Stimulated activated CD8-positive, alpha-beta memory T cell treated with anti-CD3 and anti-CD28 coated beads, Interleukin-4, amount 100 ng/mL, for 24 hours (primary cell): Measurements from ENCODE around the gene RAP1GAP2.
A peak's percentile ranks its signal among the peaks of the same experiment; 100 is the strongest.
"Not testable (repeated sequence)": the region's sequence is repeated elsewhere in the genome, so short reads cannot be mapped to it uniquely, and the experiment has no call there.

Experiments used
- DNase-seq: peaks from one replicate; pipeline ENCODE4 v3.0.0-alpha.2; 2020; ENCODE audit warnings: low read depth

RAP1GAP2 gene

GRCh38 chr17:2814481-2815341 is 18.5 kb downstream of the RAP1GAP2 start:
- peak; percentile 84 for DNase-seq

- no peak for DNase-seq
Measured at GRCh38 chr17:2815781-2816185, 19.5 kb downstream of the RAP1GAP2 start.

- no peak for DNase-seq
Measured at GRCh38 chr17:2816688-2817087, 20.4 kb downstream of the RAP1GAP2 start.

GRCh38 chr17:2819294-2819693 is 23.1 kb downstream of the RAP1GAP2 start:
- DNase-seq: not testable (repeated sequence)

GRCh38 chr17:2819921-2820501 is 23.8 kb downstream of the RAP1GAP2 start:
- no peak for DNase-seq

- no peak for DNase-seq
Measured at GRCh38 chr17:2821868-2822267, 25.6 kb downstream of the RAP1GAP2 start.

GRCh38 chr17:2822358-2822757 is 26.1 kb downstream of the RAP1GAP2 start:
- DNase-seq: no peak

- no peak for DNase-seq
Measured at GRCh38 chr17:2825253-2825970, 29.2 kb downstream of the RAP1GAP2 start.

- DNase-seq: peak; percentile 69
Measured at GRCh38 chr17:2828397-2829038, 32.3 kb downstream of the RAP1GAP2 start.

GRCh38 chr17:2830678-2831077 is 34.4 kb downstream of the RAP1GAP2 start:
- no peak for DNase-seq

- DNase-seq: no peak
Measured at GRCh38 chr17:2835780-2836179, 39.5 kb downstream of the RAP1GAP2 start.

GRCh38 chr17:2837147-2837561 is 40.9 kb downstream of the RAP1GAP2 start:
- DNase-seq: no peak

GRCh38 chr17:2841606-2842005 is 45.4 kb downstream of the RAP1GAP2 start:
- DNase-seq: no peak

- DNase-seq: no peak
Measured at GRCh38 chr17:2842464-2842863, 46.2 kb downstream of the RAP1GAP2 start.

- no peak for DNase-seq
Measured at GRCh38 chr17:2844416-2844815, 48.2 kb downstream of the RAP1GAP2 start.

- DNase-seq: no peak
Measured at GRCh38 chr17:2847381-2848333, 51.4 kb downstream of the RAP1GAP2 start.

- DNase-seq: no peak
Measured at GRCh38 chr17:2849327-2849670, 53.1 kb downstream of the RAP1GAP2 start.

- no peak for DNase-seq
Measured at GRCh38 chr17:2850991-2851390, 54.8 kb downstream of the RAP1GAP2 start.

- DNase-seq: no peak
Measured at GRCh38 chr17:2851615-2852014, 55.4 kb downstream of the RAP1GAP2 start.

GRCh38 chr17:2852221-2852620 is 56.0 kb downstream of the RAP1GAP2 start:
- no peak for DNase-seq

GRCh38 chr17:2852729-2853282 is 56.6 kb downstream of the RAP1GAP2 start:
- DNase-seq: no peak
